ENCODE results near the gene SEC62. TPM values are rescaled to one million over a fixed set of nuclear protein-coding genes. Genes with fewer than 3 reads are reported as not detected.
A peak's percentile ranks its signal among the peaks of the same experiment; 100 is the strongest.

The SEC62 gene
- total RNA-seq, 6 experiments from 2014 or later: 124 to 153 (median 133) TPM

- TF ChIP-seq, protein P1, sequence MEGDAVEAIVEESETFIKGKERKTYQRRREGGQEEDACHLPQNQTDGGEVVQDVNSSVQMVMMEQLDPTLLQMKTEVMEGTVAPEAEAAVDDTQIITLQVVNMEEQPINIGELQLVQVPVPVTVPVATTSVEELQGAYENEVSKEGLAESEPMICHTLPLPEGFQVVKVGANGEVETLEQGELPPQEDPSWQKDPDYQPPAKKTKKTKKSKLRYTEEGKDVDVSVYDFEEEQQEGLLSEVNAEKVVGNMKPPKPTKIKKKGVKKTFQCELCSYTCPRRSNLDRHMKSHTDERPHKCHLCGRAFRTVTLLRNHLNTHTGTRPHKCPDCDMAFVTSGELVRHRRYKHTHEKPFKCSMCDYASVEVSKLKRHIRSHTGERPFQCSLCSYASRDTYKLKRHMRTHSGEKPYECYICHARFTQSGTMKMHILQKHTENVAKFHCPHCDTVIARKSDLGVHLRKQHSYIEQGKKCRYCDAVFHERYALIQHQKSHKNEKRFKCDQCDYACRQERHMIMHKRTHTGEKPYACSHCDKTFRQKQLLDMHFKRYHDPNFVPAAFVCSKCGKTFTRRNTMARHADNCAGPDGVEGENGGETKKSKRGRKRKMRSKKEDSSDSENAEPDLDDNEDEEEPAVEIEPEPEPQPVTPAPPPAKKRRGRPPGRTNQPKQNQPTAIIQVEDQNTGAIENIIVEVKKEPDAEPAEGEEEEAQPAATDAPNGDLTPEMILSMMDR (IDR thresholded peaks at IDR 0.05): peak; percentile 46
These were observed 54.5 kb downstream of the SEC62 start for GRCh38 chr3:170021083-170021482.

DNA sequence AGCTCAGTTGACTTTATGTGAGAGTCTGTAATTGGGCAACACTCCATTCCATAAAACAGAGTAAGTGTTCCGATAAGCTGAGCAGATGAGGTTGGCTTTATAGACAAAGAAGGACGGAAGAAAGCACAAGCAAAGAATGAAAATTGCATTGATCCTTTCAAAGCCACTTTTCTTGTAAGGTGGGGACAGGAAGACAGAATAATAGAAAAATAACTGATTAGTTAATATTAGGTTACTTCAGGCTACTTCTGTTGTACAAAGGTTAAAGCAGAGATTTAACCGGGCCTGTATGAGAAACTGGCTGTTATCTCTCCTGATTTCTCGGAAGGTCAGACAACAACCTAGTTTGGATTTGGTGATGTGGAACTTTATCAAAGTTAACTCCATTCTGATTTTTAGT is 55.7 kb downstream of the SEC62 start:
- Mint-ChIP-seq H3K9me3 (no peaks in the 10 kb centered on the region), H3K4me1 (ENCODE audit: low read depth) (no peaks in the 10 kb centered on the region), H3K27ac (no peak overlapping the region), H3K27me3 (ENCODE audit: insufficient read depth) (peaks cover 3% of the 10 kb centered on the region), H3K36me3 (ENCODE audit: low read depth) (no peaks in the 10 kb centered on the region), H3K4me3 (no peak overlapping the region)
- no peak for DNase-seq
- TF ChIP-seq, protein P1 (IDR thresholded peaks at IDR 0.05): no peak

More at GRCh38 chr3:170021083-170021482, 54.5 kb downstream of the SEC62 start:
- Mint-ChIP-seq H3K4me1 (ENCODE audit: low read depth) (no peaks in the 10 kb centered on the region), H3K27ac (no peak overlapping the region), H3K27me3 (ENCODE audit: insufficient read depth) (peaks cover 2% of the 10 kb centered on the region), H3K36me3 (ENCODE audit: low read depth) (no peaks in the 10 kb centered on the region), H3K4me3 (no peak overlapping the region), H3K9me3 (no peaks in the 10 kb centered on the region)
- DNase-seq: no peak

GRCh38 chr3:170023165-170023564 is 56.6 kb downstream of the SEC62 start:
- Mint-ChIP-seq H3K36me3 (ENCODE audit: low read depth) (no peaks in the 10 kb centered on the region), H3K9me3 (no peaks in the 10 kb centered on the region), H3K4me3 (no peak overlapping the region), H3K4me1 (ENCODE audit: low read depth) (no peaks in the 10 kb centered on the region), H3K27me3 (ENCODE audit: insufficient read depth) (peaks cover 3% of the 10 kb centered on the region), H3K27ac (no peak overlapping the region)
- TF ChIP-seq, protein P1 (IDR thresholded peaks at IDR 0.05): no peak
- DNase-seq: no peak

DNA sequence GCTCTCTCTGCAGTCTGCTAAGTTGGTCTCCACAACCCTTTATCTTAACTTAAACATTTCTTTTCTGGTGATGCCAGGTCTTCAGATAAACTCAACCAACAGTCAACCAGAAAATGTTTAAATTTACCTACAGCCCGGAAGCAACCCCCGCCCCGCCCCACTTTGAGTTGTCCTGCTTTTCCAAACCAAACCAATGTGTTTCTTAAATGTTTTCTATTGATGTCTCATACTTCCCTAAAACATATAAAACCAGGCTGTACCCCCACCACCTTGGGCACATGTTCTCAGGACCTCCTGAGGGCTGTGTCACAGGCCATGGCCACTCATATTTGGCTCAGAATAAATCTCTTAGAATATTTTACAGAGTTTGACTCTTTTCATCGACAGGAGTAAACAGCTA is 58.0 kb downstream of the SEC62 start:
- no peak for DNase-seq
- Mint-ChIP-seq H3K27me3 (ENCODE audit: insufficient read depth) (peaks cover 3% of the 10 kb centered on the region), H3K9me3 (no peaks in the 10 kb centered on the region), H3K36me3 (ENCODE audit: low read depth) (no peaks in the 10 kb centered on the region), H3K4me3 (no peak overlapping the region), H3K27ac (no peak overlapping the region), H3K4me1 (ENCODE audit: low read depth) (no peaks in the 10 kb centered on the region)
- TF ChIP-seq, protein P1 (IDR thresholded peaks at IDR 0.05): no peak

- no peak overlapping the region for H3K27ac Mint-ChIP-seq
- H3K27me3 Mint-ChIP-seq (ENCODE audit: insufficient read depth): peaks cover 8% of the 10 kb centered on the region
- no peak for DNase-seq
- H3K4me1 Mint-ChIP-seq (ENCODE audit: low read depth): no peaks in the 10 kb centered on the region; the same call in 1 of the 2 replicates
- TF ChIP-seq, protein P1 (IDR thresholded peaks at IDR 0.05): no peak
- H3K9me3 Mint-ChIP-seq: no peaks in the 10 kb centered on the region
- H3K4me3 Mint-ChIP-seq: no peak overlapping the region
- H3K36me3 Mint-ChIP-seq (ENCODE audit: low read depth): no peaks in the 10 kb centered on the region
These were observed 60.9 kb downstream of the SEC62 start for GRCh38 chr3:170027233-170028102.

Measured in HFFc6 (cell line).